HG02970 (cell line): ENCODE data around the gene ALX4.

Experiments used
- ATAC-seq: cut with Tn5 transposase; IDR thresholded peaks from one replicate; pipeline ENCODE4 v1.9.1; 2021; ENCODE audit warnings: mild to moderate bottlenecking, moderate library complexity, moderate number of reproducible peaks; ENCODE audit not compliant: unreplicated experiment, low FRiP score

ALX4 gene

DNA sequence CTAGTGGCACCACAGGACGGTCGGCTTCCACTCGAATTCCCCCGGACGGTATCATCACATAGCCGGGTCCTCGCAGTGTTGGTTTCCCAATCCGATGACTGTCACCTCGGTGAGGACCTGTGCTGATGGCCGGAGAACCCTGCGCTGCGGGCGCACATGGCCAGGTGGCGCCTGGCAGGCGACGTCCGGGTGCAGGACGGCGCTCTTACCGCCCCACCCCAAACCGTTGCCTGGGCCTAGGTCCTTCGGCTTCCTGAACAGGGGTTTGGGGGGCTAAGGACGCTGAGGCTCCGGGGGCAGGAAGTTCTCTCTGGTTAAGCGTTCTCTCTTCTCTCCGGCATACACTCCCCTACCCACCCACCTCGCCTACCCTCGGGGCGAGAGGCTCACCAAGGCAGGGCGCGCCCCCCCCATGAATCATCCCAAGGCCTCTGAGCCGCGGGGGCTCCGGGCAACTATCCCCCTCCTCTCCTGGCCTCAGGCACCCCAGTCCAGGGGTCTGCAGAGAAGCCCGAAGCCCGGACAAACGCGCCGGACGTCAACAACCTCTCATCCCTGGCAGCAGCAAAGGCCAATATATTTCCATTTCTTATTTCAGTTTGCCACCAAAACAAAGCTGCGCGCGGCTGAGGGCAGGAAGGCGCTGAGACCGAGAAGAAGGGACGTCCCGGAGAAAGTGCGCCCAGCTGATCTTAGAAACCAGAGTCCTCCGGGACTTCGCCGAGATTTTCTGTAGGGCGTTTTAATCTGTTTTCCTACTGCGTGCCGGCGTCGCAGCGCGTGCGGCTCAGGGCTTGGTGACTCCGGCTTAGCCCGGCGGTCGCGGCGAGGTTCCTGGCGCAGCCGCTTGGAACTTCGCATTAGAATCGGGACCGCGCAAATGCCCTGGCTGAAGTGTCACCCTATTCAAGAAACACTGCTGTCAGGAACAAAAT is 5.6 kb downstream of the ALX4 start:
- ATAC-seq, result no peak

GRCh38 chr11:44303401-44303938 is 6.5 kb downstream of the ALX4 start:
- no peak for ATAC-seq

DNA sequence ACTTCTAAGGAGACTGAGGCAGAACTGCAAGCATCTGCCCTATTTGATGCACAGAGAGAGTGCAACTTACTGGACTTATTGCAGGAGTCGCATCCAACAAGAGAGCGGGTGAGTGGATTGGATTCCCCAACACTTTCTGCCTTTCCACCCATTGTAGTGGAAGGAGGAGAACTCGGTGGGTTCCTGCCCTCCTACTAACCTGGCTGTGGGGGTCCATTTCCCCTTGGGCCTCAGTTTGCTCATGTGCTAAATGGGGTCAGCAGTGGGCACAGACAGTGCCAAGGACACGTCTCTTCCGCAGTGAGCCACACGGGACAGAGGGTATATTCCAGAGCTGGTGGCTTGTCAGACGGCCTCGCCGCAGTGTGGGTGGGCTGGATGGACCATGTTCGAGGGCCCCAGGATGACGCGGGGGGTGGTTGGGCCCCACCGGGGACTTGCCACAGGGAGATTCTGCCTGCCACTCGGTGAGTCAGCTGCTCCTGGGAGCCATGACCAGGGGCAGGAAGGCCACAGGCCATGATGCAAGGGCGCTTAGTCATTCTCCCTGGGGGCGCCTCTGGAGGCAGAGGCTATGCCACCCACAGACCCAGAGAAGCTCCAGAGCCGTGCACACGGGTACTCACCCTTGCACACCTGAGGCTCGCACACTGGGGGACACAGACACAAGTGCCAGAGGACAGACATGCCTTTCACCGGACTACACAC is 8.2 kb downstream of the ALX4 start:
- no peak for ATAC-seq

GRCh38 chr11:44300844-44301563 is 8.9 kb downstream of the ALX4 start:
- no peak for ATAC-seq

DNA sequence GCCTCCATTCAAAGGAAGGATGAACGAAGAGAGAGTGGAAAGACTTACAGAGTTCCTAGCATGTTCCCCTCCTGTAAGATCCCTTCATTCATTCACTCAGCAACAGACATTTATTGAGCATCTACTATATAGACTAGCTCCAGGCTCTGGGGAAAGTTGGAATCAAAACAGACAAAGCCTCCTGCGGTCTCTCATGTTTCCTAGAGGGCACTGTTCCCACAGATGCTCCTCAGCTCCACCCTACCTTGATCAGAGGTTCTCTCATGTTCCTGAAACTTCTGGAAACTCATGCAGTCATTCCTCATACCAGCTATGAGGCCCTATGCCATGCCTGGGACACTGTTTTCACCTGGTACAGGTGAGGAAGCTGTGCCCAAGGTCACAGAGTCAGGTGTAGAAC is 11.1 kb downstream of the ALX4 start:
- ATAC-seq, result no peak

GRCh38 chr11:44290208-44290607 is 19.7 kb downstream of the ALX4 start:
- no peak for ATAC-seq

DNA sequence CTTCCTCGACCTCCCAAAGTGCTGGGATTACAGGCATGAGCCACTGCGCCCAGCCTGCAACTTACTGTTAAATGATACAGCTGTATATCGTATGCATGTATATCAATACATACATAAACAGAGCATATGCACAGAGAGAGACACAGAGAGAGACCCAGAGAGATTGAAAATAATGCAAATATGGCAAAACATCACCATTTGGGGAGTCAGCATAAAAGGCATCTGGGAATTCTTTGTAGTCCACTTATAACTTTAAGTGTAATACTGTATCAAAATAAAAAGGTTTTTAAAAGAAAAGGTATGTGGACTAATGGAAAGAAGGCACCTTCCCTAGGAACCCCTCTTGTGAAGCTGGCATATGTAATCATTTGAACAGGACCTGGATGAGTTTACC is 21.8 kb downstream of the ALX4 start:
- no peak for ATAC-seq

DNA sequence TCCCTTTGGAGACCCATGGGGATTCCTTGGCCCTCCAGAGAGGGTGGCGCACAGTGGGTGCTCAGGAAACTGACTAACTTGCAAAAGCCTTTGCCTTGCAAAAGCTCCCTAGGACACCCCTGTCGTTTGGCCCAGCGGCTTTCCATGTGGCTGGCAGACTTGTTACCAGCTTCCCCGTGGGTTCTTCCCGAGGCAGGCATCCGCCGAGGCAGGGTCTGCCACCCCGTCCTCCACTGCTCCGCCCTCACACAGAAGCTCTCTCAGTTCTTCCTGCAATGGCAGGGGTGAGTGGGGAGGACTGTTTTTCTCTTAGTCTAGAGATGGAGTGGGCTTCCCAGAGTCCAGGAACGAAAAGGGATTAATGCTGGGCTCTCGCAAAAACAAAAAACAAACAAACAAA is 23.0 kb downstream of the ALX4 start:
- no peak for ATAC-seq

- no peak for ATAC-seq
Measured at GRCh38 chr11:44286268-44286880, 23.6 kb downstream of the ALX4 start.

GRCh38 chr11:44285756-44286155 is 24.2 kb downstream of the ALX4 start:
- ATAC-seq, result no peak

- no peak for ATAC-seq
Measured at GRCh38 chr11:44282620-44283019, 27.3 kb downstream of the ALX4 start.

DNA sequence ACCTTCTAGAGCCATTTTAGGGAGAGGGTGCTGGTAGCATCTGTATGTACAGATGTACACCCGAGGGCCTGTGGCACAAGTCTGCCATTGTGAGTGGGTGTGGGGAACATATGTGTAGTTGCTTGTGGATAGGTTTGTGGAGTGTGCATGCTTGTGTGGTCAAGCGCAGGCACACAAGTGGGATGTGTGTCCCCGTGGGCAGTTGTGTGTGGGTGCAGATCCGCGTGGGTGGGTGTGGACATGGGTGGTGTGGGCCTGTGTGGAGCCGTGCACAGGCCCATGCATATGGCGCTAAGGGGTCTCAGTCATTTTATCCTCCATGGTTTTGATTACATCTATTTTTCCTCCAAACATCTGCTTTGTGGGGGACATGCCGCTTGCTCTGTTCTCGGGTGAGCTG is 28.8 kb downstream of the ALX4 start:
- no peak for ATAC-seq

DNA sequence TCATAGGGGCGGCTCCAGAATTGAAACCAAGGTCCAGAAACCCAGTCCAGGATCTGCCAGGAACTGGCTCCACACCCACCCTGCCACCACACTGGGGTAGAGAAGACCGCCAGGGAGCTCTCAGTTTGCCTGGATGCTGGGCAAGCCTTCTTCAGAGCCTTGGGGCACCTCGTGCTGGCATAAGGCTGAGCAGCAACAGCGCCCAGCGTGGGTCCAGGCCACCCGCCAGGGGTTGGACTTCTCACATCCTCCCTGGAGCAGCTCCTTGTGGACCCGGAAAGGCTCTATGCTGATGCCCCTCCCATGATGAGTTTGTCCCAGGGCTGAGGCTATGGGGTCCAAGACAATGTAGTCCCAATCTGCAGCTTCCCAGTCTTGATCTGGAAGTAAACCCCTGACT is 29.7 kb downstream of the ALX4 start:
- no peak for ATAC-seq

- ATAC-seq, result no peak
Measured at GRCh38 chr11:44279483-44279882, 30.5 kb downstream of the ALX4 start.

- ATAC-seq, result no peak
Measured at GRCh38 chr11:44277196-44278090, 32.5 kb downstream of the ALX4 start.

GRCh38 chr11:44275961-44276550 is 33.9 kb downstream of the ALX4 start:
- no peak for ATAC-seq

DNA sequence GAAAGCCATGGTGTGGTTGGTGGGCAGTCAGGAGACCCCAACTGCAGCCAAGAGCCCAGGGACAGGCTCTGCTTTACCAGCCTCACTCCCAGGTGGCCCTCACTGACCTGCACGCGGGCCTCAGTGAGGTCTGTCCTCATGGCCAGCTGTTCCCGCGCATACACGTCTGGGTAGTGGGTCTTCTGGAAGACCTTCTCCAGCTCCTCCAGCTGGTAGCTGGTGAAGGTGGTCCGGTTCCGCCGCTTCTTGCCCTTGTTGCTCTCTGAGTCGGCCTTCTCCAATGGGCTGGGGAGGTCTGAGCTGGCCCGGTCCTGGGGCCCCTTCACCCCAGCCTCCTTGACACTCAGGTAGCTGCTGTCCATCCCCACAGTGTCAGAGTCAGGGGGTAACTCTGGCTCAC is 34.7 kb downstream of the ALX4 start:
- no peak for ATAC-seq

DNA sequence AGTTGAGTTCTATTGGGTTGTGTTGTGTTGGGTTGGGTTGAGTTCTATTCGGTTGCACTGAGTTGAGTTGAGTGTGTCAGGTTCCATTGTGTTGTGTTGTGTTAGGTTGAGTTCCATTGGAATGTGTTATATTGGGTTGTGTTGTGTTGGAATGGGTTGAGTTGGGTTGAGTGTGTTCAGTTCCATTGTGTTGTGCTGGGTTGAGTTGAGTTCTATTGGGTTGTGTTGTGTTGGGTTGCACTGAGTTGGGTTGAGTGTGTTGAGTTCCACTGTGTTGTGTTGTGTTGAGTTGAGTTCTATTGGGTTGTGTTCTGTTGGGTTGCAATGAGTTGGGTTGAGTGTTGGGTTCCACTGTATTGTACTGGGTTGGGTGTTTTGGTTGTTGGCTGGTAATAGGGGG is 35.5 kb downstream of the ALX4 start:
- ATAC-seq, result no peak

DNA sequence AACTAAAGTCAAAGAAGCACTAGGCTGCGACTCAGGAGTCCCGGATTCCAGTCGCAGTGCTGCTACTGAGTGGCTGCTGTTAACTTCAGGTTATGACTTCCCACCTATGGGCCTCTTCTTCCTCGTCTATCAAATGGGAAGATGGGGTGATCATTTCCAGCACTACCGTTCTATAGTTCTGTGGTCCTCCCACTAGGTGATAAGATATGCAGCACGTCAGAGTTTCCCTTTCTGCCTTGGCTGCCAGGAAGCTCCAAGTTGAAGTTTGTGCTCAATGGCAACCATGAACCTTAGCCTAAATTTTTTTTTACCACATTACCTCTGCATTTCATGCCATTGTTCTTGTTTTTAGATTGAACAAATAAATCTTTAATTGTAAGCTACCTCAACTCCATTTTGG is 38.7 kb downstream of the ALX4 start:
- ATAC-seq, result no peak
